SK-N-SH treated with all-trans-retinoic acid at 6 μM for 48 hours (cell line): ENCODE results near the gene ZBTB49.

ENCODE experiments used
- ARNTL ChIP-seq: fragments of 450-650 bp; formaldehyde crosslinking; IDR thresholded peaks from 2 replicates; pipeline ENCODE4 v1.5.0; 2020; ENCODE audit warnings: low read depth, mild to moderate bottlenecking, moderate library complexity, borderline replicate concordance
- CREB5 ChIP-seq: fragments of 250-450 bp; sonication (Bioruptor Pico); IDR thresholded peaks from 2 replicates; pipeline ENCODE4 v1.5.1; 2020; ENCODE audit warnings: low read depth, mild to moderate bottlenecking, moderate library complexity
- CSDC2 ChIP-seq: fragments of 250-450 bp; sonication (Bioruptor Pico); IDR thresholded peaks from 2 replicates; pipeline ENCODE4 v1.5.0; 2020; ENCODE audit warnings: mild to moderate bottlenecking, moderate library complexity
- CSRNP3 ChIP-seq: fragments of 250-450 bp; sonication (Bioruptor Pico); IDR thresholded peaks from 2 replicates; pipeline ENCODE4 v1.5.1; 2021; ENCODE audit warnings: mild to moderate bottlenecking, moderate library complexity
- ISL1 ChIP-seq: fragments of 250-450 bp; sonication (Bioruptor Pico); IDR thresholded peaks from 2 replicates; pipeline ENCODE4 v2.1.2; 2022; ENCODE audit warnings: mild to moderate bottlenecking, moderate library complexity
- PATZ1 ChIP-seq: fragments of 250-450 bp; sonication (Bioruptor Pico); IDR thresholded peaks from 2 replicates; pipeline ENCODE4 v1.8.0; 2020; ENCODE audit warnings: mild to moderate bottlenecking, moderate library complexity, borderline replicate concordance
- POU6F1 ChIP-seq: fragments of 250-450 bp; sonication (Bioruptor Pico); IDR thresholded peaks from 2 replicates; pipeline ENCODE4 v1.8.0; 2021; ENCODE audit warnings: low read depth, mild to moderate bottlenecking, moderate library complexity, borderline replicate concordance
- SNAI2 ChIP-seq: fragments of 250-450 bp; sonication (Bioruptor Pico); IDR thresholded peaks from 2 replicates; pipeline ENCODE4 v1.5.0; 2020; ENCODE audit warnings: mild to moderate bottlenecking, moderate library complexity
- TSHZ2 ChIP-seq: fragments of 250-450 bp; sonication (Bioruptor Pico); IDR thresholded peaks from 2 replicates; pipeline ENCODE4 v1.5.0; 2020; ENCODE audit warnings: mild to moderate bottlenecking, moderate library complexity
- ZFP3 ChIP-seq: fragments of 250-450 bp; sonication (Bioruptor Pico); IDR thresholded peaks from 2 replicates; pipeline ENCODE4 v1.5.0; 2020; ENCODE audit warnings: mild to moderate bottlenecking, moderate library complexity
- ZNF565 ChIP-seq: fragments of 450-650 bp; formaldehyde crosslinking; conservative IDR thresholded peaks from 2 replicates; pipeline ENCODE4 v1.5.0; 2020; ENCODE audit warnings: low read depth, mild to moderate bottlenecking, moderate library complexity
- ZNF70 ChIP-seq: fragments of 450-650 bp; formaldehyde crosslinking; IDR thresholded peaks from 2 replicates; pipeline ENCODE4 v1.5.0; 2020; ENCODE audit warnings: mild to moderate bottlenecking, moderate library complexity

GRCh38 chr4:4315461-4316149, 25.6 kb downstream of the ZBTB49 start:
- TF ChIP-seq CSDC2 (CRISPR knock-in tag) (no peak), SNAI2 (no peak), TSHZ2 (CRISPR knock-in tag) (no peak), ZFP3 (CRISPR knock-in tag) (no peak), ZNF70 (no peak), POU6F1 (CRISPR knock-in tag) (no peak), CSRNP3 (CRISPR knock-in tag) (no peak), PATZ1 (no peak), ARNTL (CRISPR knock-in tag) (no peak), ZNF565 (CRISPR knock-in tag) (no peak), ISL1 (CRISPR knock-in tag) (no peak), CREB5 (no peak)
